ENCODE data around the gene A3GALT2.

The A3GALT2 gene

DNA sequence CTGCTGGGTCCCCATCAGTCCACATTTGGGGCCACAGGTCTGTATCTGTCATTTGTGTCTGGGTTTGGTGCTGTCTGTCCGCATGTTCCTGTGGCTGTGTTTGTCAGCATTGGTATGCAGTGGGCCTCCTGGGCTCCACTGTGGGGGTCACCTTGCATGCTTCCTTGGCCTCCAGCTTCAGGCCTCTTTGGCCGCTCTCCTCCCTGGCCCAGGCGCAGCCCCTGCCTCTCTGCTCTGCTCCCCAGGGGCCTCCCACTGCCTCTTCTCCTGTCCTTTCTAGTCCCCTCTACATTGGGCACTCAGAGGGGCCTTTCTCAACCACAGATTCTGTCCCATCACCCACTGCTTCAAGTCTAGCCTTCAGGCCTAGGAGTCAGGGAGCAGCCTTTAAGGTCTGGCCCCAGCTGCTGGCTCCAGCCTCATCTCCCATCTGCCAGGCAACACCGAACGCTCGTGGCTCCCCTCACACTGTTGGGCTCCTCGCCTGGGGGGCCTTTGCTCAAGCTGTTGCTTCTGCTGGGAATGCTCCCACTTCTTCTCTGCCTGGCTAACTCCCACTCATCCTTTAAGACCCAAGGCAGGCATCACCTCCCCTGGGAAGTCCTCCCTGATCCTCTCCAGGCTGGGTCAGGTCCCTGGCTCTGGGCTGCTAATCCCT, 50.0 kb downstream of the A3GALT2 start:
- DNase-seq, result no peak

DNA sequence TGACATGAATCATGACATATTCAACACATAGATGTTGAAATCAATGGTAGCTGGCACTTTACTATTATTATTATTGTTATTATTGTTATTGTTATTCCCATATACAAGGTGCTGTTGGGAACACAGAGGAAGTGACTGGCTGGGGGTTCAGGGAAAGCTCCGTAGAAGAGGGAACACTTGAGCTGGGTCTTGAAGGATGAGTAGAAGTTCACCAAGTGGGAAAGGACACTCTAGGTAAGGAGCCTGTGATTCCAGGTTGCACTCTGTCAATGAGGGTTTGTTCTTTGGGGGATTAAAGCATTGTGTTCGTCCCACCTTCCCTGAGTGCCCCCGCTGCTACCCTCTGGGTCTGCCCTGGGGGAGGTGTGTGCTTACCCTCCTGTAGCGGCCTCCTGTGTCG, 50.5 kb downstream of the A3GALT2 start:
- no peak for DNase-seq

DNA sequence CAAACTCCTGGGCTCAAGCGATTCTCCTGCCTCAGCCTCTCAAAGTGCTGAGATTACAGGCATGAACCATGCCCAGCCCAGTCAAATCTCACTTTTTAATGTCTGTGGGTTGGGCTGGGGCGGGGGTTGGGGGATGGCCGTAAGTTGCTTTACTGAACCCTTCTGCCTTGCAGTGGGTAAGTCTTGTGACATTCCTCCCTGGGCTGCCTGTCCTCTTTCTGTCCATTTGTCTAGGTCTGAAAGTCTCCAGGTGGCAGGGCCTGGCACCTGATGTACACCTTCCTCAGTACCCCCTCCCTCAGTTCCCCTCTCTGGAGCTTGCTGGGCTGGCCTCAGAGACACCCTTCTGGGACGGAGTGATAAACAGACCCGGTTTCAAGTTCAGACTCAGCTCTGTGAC, 51.3 kb downstream of the A3GALT2 start:
- no peak for DNase-seq

DNA sequence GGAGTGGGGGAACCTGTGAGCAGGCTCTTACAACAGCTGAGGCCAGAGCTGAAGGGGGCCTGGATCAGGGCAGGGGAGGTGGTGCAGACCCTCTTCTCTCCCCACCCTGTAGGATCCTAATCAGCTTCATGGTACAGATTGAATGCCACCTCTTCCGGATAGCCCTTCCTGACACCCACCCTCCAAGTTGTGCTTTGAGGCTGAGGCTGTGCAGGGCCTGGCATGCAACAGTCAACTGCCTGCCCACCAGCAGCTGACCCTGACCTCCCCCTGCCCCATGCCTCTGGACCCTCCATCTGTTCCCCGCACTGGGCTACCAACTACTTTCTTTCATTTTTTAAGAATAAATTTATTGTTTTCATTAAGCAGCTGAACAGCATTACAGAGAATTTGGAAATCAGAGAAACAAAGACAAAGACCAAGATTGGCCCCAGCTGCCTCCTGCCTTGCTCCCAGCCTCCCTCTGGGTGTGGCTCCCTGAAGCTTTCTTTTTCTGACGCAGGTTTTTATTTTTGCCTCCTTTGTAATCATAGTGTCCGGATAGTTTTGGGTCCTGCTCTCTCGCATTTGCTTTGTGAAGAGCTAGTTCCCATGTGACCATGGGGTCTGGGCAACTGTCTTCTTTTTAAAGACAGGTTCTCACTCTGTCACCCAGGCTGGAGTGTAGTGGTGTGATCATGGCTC, 51.8 kb downstream of the A3GALT2 start:
- no peak for DNase-seq

DNA sequence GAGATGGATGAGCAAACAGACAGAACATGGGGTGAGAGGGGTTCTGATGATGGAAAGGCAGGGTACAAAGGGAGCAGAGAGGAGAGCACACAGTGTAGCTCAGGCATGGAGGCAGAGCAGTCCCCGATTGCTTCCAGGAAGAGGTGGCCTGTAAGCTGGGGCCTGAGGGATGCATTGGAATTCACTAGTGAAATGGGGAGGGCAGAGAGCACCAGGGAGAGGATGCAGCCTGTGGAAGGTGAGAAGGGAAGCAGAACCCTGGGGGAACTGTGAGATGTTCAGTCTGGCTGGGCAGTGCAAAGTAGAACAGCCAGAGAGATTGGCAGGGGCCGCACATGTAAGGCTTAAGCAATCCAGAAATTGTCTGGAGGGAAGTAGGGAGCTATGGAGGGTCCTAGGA, 52.4 kb downstream of the A3GALT2 start:
- DNase-seq, result no peak

DNA sequence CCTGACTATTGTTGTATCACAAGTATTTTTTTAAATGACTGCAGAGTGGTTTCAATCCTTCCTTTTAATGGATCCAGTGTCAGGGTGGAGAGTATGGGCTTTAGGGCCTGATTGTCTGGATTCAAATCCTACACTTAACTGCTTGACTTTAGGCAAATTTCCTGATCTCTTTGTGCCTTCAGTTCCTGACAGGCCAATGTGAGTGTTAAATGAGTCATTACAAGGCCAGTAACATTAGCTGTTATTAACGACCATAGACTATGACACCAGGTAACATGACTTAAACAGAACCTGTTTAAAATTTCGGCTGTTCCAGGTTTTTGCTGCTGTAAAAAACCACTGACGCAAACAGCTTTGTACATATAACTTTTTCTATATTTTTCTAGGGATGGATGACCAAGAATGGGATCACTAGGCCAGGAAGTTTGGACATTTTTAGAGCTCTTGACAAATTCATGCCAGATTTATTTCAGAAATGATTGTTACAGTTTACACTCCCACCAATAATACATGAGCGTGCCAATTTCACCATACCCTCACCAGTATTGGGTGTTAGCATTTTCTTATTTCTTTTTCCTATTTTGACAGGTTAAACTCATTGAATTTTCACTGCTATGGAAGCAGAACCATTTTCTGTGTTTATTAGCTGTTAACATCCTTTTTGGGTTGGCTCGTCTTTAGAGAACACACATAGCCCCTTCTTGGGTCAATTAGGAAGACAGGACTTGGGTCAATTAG, 53.3 kb downstream of the A3GALT2 start:
- DNase-seq, result no peak

DNA sequence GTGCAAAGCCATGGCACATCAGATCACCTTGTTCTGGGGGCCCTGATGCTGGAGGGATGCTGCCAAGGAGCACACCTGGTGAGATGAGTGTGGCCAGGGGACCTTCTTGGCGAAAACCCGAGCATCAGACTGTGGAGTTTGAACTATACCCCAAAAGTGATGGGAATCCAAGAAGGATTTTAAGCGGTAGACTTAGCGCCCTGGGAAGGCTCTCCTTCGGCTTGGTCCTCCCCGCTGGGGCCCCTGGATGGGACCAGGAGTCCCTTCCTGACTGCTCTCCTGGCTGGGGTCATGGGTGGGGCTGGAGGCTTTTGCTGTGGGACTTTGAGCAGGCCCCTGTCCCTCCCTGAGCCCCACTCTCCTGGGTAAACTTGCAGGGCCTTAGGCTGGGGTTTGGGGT, 54.1 kb downstream of the A3GALT2 start:
- DNase-seq, result no peak

DNA sequence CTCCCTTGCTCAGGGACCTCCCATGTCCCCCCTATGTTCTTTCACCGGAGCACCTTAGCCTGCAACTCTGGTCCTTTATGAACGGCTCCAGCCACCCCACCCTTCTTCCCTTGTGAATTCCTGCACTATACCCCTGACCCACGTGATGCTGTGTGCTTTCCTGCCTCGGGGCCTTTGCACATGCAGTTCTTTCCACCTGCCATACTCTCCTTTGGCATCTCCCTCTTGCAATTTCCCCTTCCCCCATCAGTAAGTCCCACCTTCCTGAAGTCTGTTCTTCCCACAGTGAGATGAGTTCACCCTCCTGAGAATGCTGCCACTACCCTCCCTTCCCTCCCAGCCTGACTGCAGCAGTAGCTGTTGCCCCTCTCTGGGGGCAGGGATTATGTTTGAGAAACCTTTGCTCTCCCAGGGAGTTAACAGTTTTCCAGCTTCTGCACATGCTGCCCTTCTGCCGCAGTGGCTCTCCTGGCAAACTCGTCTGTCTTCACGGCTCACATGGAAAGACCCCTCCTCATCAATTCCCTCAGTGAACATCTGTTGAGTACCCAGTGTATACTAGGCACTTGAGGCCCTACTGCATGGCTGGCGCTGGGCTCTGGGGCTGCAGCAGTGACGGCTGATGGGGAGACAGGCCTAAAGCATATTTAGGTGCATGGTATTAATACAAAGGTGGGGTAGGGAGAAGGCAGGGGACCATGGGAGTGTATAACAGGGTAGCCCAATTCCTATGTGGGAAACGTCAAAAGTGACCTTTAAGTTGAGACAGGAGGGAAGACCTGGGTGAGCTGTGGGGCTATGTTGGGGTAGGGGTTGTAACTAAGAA, 54.9 kb downstream of the A3GALT2 start:
- no peak for DNase-seq

DNA sequence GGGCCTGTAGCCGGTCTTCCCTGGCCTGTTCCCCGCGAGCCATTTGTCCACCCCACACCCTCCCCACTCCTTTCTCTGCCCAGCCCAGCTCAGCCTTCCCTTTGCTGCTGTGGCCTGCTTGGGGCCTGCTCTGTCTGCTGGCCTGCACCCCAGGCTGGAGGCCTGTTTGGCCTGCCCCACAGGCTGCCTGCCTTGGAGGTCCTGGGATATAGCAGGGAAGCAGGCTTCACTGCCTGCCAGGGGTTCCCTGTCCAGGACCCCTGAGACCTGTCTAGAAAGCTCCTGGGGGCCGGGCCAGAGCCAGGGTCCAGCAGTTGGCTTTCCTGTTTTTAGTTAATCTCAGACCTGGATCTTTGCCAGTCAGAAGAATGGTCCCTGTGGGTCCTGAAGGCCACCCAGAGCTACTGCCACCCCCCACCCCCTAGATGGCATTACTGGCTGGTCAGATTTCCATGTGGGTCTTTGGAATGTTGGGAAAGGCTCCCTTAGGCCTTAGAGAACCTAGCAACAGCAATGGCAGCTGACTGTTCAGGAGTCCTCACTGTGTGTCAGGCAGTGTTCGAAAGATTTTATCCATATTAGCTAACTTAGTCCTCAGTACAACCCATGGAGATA, 56.9 kb downstream of the A3GALT2 start:
- no peak for DNase-seq

DNA sequence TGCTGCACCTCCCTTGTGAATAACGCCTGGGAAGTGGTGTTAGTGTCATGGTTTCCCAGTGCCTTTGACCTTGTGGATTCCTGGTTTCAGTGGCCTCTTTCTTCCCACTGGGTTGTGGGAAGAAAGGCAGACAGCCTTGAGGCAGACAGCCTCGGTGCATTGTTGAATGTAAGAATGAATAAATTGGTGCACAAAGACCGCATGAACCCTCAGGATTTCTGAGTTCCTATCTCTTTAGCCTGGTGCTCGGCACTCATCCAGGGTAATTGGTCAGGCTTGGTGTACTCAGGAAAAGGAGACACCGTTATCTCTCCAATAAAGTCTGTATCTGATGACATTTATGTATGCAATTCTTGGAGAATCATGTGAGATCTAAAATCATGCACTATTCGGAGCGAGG, 59.6 kb downstream of the A3GALT2 start:
- DNase-seq, result no peak

DNA sequence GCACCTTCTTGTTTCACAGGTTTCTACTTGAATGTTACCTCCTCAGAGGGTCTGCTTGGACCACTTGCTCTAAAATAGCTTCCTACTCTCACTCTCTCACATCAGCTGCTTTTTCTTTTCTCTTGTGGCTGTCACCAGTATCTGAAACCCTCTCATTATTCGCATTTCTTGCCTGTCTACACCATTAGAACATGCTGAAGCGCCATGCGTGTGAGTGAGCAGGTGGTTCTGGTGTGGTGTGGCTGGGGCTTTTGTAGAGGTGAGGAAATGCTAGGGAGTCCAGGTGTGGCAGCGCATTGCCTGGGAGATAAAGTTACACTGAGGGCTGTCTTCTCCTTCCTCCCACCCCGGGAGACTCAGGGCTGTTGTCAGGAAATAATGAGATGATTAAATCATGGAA, 60.5 kb downstream of the A3GALT2 start:
- no peak for DNase-seq

DNA sequence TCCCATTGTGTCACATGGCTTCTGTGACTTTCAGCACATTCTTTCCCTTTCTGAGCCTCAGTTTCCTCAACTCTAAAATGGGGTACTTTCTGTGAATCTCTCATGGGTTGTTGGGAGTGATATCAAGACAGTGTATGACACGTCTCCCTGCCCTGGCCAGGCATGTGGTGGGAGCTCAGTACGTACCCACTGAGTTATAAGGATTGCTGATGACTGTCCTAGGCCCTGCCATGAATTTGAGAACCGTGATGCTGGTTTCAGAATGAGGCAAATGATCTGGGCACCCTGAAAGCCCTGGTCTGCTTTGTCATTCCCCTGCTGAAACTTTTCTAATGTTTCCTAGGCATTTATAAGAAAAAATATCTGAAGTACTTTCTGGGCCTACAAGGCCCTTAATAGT, 61.0 kb downstream of the A3GALT2 start:
- DNase-seq, result no peak

DNA sequence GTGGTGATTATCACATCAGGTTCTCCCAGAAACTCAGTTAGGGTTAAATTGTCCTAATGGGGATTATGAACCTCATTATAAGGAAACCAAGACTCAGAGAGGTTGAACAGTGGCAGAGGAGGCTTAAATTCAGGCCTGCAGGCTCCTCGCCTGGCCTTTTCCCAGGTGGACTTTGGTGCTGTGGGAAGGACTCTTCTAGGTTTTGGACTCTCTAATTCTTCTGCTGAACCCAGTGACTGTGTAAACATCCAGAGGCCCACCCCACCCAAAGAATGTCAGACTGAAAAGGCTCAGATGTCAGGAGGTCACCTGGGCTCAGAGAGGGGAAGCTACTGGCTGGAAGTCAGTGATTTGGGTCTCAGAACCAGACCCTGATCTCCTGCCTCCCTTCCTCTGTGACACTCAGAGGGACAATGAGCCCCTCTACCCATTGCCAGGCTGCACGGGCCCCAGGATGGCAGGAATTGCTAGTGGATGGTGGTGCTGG, 62.1 kb downstream of the A3GALT2 start:
- no peak for DNase-seq

DNA sequence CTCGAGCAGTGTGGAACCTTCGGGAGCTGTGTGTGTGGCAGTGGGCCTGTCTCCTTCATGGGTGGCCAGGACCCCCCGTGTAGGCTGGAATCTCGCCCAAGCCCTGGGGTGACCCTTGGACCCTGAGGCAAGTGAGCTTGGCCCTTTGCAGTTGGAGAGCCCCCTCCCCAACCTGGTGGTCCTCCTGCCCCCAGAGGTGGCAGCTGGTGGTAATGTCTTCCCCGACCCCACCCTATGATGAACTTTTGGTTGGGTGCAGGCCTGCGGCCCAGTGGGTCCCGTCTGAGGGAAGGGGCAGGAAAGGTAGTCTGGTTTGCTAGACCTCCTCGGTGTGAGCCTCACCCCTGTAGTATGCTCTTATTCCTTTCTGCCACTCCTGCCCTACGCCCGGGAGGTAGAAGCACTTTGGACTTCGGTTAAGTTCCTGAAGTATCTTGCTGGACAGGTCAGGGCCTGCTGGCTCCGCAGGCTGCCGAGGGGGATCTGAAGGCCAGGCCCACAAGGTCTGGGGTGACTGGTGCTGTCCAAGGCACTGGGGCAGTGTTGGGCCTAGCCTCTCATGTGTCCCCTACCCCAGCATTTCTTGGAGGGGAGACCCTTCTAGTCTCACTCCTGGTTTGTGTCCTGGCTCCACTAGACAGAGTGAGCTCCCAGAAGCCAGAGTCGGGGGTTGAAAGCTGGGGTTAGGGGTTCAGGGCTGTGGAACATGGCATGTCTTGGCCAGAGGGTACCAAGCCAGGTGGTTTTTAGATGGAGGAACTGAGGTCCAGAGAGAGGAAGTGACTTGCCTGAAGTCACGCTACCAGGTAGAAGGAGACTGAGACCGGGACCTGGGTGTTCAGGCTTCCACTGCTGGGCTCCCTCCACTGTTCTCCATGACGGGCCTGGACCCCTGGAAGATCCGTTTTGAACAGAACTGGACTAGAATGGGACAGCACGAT, 62.9 kb downstream of the A3GALT2 start:
- no peak for DNase-seq

DNA sequence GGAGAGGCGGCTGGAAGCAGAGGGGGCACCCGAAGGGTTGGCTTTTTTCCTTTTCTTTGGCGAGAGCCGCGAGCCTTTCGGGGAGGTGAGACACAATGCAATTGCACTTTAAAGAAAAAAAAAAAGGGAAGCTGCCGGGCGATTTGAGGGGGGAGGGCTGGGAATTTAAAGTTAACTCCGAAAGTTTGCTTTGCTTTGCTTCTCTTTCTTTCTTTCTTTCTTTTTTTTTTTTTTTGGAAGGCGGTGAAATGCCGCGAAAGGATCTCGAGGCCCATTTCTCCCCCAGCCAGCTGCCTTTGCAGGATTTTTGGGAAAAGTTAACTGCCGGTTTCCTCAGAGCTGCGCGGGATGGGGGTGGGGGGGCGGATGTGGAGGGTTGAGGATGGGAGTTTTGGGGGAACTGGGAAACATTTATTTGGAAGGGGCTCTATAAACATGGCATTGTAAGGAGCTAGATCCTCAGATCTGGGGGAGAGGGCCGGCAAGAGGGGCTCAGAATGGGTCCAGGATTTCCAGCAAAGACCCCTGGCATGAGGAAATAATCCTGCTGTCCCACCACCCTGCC, 63.6 kb downstream of the A3GALT2 start:
- DNase-seq, result no peak

Data from eye (tissue), 1 donor.